Adrenal gland (tissue), 5 donors: ENCODE data around the gene ANKIB1.
A peak's percentile ranks its signal among the peaks of the same experiment; 100 is the strongest.

Experiments used
- CTCF ChIP-seq, 6 experiments: fragments of 450-650 bp in 4 of 6; fragments of 200-600 bp in 2 of 6; sonication (generic) in 1 of 6; IDR thresholded peaks; 1 replicate in 5 of 6; 2 replicates in 1 of 6; pipeline versions ENCODE4 v1.5.1 to v1.8.0; 2016 to 2021; ENCODE audit warnings: antibody characterized with exemption in 6 of 6, mild to moderate bottlenecking in 2 of 6, moderate library complexity in 1 of 6
- POLR2A ChIP-seq, 2 donors: fragments of 450-650 bp; IDR thresholded peaks; one replicate each; pipeline ENCODE4 v1.6.1; 2017; ENCODE audit warnings: antibody characterized with exemption in 2 of 2, mild to moderate bottlenecking in 2 of 2, moderate library complexity in 1 of 2
- donor health status: DM: no; HTN: no; CAD: no.

GRCh38 chr7:92245487-92246359 lies at the start of gene ANKIB1, which contains the start of gene KRIT1:
- TF ChIP-seq CTCF (IDR thresholded peaks at IDR 0.05) (peak in 4 of 6 experiments; percentile 16 to 34 (median 27)), POLR2A (IDR thresholded peaks at IDR 0.05) (peak; percentile 34 to 72)
